HG03469 (cell line): ENCODE measurements around the gene UTP11.

Experiments
- ATAC-seq: cut with Tn5 transposase; IDR thresholded peaks from one replicate; pipeline ENCODE4 v1.9.1; 2021; ENCODE audit warnings: mild to moderate bottlenecking, moderate library complexity, moderate number of reproducible peaks; ENCODE audit not compliant: unreplicated experiment

The UTP11 gene

DNA sequence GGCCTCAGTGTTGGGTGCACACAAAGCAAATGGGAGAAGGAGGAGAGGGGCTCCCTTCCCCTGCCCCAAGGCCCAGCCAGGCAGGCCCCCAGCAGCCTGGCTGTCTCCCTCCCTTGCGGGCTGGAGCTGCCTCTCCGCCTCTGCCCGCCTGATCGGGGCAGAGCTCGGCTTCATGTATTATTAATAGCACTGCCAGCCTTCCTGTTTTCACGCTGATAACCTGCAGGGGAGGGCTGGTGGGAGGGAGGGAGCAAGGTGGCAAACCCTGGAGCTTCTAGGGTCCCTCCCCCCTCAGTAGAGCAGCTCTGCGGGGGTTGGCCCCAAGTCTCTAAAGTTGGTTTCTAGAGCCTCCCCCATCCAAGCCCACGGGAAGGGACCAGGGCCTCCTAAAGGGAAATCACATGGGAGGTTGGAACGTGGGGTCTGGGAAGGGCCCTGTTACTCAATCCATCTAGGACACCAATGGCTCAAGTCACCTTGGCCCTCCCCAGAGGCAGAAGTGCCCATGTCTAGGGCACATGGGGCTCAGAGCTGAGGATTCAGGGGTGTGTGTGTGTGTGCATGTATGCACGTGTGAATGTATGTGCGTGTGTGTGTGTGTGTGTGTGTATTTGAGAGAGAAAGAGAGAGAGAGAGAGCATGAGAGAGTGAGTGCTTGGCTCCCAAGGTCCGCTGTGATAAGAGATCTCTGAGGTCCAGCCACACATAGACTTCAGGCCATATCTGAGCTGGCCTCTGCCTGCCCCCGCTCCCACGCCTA, 55.9 kb downstream of the UTP11 start:
- no peak for ATAC-seq

GRCh38 chr1:38068980-38069340, 56.4 kb downstream of the UTP11 start:
- no peak for ATAC-seq

DNA sequence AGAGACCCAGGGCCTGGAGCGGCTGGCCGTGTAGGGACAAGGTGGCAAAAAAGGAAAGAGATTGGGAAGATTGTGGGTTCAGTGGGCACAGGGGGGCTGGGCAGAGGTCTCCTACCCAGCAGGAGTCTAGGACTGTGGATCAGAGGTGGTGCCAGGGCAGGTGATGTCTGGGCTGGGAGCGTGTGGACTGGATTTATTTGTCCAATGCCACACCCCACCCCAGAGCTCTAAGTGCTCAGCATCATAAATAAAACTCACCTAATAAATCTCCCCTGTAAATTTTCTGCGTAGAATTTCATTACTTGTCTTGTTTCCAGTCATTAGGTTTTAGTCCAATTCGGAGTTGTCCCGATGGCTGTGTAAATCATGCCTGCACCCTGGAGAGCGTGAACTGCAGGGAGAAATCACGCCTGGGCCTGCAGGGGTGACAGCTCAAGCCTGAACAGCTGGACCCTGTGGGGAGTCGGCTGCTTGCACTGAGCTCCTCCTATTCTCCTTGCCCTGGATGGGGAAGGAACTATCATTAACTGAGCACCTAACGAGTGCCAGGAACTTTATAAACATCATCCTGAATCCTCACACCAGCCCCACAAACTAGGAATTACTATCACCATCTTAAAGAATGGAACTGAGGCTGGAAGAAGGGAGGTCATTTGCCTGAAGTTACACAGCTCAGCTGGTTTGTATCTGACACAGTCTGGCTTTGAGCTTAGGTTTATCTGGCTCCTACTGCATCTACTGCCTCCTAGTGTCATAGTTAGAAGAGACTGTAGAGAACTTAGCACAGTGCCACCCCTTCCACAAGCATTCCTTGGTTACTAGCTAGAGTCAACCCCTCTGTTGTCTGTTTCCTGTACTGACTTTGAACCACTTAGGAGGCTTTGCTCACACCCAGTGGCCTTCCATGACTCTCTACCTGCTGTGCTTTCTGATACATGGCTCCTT, 59.0 kb downstream of the UTP11 start:
- no peak for ATAC-seq

DNA sequence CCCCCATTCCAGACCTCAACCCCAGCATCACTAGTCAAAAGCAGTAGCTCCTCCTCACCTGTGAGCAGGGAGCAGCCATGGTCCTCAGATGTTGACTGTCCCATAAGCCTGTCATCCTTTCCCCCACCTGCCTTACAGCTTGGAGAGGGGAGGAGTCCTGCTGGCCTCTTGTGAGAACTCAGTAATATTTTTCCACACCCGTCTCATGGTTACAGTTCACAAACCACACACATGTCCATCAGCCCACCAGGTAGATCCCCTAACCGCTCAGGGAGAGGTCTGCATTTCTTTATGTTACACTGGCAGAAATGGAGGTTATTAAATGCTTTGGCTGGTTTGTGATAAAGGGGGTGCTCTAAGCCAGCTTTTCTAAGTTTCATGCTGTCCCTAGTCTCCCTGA, 60.3 kb downstream of the UTP11 start:
- ATAC-seq: no peak

DNA sequence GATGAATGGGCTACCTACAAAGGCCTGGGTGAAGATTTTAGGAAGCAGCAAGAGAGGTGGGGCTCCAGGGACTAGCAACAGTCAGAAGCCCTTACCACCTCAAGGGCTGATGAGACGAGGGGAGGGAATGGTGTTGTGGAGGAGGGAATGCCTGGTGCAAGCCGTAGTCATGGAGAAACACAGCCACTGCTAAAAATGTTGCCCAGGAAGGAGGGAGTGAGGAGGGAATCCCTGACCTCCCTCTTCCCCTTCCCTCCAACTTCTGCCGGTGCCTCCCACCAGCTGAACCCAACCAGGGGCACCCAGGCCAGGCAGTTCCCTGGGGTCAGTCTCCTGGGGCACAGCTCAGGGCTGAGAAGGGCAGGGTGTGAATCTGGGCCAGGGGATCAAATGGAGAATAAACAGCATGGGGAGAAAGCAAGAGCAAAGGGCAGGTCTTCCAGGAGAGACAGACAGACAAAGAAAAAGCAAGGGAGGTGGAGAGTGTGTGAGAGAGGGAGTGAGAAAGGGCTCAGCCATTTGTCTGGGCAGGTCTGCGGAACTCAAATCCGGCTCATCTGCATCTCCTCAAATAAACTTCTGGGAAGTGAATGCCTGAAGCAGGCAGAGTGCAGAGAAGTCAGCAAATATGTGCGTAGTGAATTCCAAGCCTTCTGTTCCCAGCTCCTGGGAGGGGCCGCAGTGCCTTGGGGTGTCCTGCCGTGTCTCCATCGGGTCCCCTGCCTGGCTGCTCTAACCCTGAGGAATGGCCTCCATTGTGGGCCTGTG, 61.2 kb downstream of the UTP11 start:
- no peak for ATAC-seq

DNA sequence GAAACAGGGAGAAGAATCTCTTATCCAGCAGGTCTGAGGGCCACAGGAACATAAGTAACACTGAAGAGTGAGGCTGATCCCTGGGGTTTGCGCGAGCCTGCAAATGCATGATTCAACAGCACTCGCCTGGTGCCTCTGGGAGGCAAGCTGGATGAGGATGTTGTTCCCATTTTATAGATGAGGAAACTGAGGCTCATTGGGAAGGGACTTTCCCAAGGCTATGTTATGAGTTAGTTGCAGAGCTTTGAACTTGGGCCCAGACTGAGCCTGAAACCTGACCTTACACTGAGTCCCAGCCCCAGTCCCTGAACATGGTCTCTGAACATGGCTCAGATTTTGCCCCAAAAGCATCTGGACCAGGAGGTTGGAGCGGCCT, 61.8 kb downstream of the UTP11 start:
- ATAC-seq: no peak
